Measurements from ENCODE around the gene EYS.
A peak's percentile ranks its signal among the peaks of the same experiment; 100 is the strongest.

Gene EYS

DNA sequence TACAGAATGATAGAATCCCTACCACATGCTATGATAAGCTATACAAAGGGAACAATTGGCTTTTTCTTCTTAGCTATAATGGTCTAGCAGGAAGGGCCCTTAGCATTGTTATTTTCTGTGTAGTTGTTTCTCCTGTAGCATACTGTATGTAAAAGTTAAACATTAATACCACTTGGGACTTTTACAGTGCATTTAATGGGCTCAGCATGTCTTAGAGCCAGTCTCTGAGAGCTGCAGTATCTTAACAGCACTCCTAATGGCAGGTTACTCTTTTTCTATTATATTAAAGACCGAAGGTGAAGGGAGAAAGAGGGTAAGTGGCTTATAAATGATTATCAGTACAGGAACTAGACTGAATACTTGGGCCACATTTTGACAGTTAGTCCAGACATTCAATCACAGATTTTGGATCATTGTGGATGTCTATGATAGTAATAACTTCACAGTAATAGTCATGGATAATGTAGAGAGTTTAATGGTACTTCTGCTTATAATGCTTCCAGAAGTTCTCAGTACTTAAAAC lies 1780.7 kb downstream of the EYS start:
- no peak overlapping the region for H2AFZ ChIP-seq (ENCODE audit: low read length, unreplicated experiment)
- H3K27me3 ChIP-seq (ENCODE audit: insufficient read depth, low read length): peaks cover 8% of the 10 kb centered on the region; the same call in 1 of the 2 replicates
- H3K27ac ChIP-seq (ENCODE audit: low read depth, low read length): no peak overlapping the region
- H3K36me3 ChIP-seq (ENCODE audit: insufficient read depth, low read length): no peaks in the 10 kb centered on the region
- H3K79me2 ChIP-seq (ENCODE audit: control insufficient read depth, insufficient read depth, low read length, unreplicated experiment): no peaks in the 10 kb centered on the region
- no peaks in the 10 kb centered on the region for H3K4me1 ChIP-seq (ENCODE audit: control insufficient read depth, insufficient read depth, low read length, unreplicated experiment)
- H3K4me3 ChIP-seq (ENCODE audit: low read depth, low read length): no peak overlapping the region

DNA sequence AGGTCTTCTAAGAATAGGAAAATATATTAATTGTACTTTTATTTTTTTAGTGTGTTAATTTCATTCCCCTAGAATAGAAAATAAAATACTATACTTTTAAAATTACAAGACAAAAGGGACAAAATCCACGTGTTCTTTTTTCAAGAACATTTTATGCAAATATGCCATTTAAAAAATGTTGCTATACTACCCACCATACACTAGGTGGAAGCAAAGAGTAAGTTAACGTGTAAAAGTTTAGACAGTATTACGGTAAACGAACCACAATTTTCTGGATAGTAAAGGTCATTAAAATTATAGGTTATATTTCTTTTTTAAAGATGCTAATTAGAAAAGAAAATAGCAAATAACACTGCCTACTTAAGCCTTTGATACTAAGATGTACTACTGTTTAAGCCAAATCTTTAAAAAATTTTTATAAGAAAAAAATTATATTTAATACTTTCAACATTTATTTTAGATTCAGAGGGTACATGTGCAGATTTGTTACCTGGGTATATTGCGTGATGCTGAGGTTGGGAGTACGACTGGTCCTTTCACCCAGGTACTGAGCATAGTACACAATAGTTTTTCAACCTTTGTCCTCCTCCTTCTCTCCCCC lies 1783.8 kb downstream of the EYS start:
- no peak overlapping the region for H3K4me3 ChIP-seq (ENCODE audit: low read depth, low read length)
- H3K27me3 ChIP-seq (ENCODE audit: insufficient read depth, low read length): peaks cover 8% of the 10 kb centered on the region
- no peaks in the 10 kb centered on the region for H3K36me3 ChIP-seq (ENCODE audit: insufficient read depth, low read length)

DNA sequence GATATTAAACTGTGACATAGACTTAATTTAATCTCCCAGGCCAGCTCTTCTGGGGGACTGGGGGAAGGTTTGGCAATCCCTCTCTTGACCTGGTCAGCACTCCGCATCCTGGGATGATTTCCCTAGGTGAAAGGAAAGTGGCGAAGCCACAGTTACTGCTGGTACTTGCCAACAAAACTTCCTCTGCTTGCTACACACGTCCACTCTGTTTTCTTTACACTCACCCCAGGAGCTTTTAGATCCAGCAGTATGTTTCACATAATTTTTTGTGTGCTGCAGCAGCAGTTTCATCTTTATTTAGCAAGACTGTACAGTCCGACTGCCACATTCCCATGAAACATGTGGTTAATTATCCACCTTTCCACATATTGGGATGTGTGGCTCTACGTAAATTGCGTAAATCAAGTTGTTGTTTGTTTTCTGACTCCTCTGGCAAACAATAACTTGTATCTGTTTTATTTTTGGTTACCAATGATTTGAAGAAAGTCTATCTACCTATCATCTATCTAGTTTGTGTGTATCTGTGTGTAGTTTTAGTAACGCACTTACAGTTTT lies 1787.4 kb downstream of the EYS start:
- peaks cover 15% of the 10 kb centered on the region for H3K27me3 ChIP-seq (ENCODE audit: insufficient read depth, low read length)
- H3K4me3 ChIP-seq (ENCODE audit: low read depth, low read length): no peak overlapping the region
- H3K4me1 ChIP-seq (ENCODE audit: control insufficient read depth, insufficient read depth, low read length, unreplicated experiment): no peaks in the 10 kb centered on the region
- H3K27ac ChIP-seq (ENCODE audit: low read depth, low read length): no peak overlapping the region
- no peaks in the 10 kb centered on the region for H3K79me2 ChIP-seq (ENCODE audit: control insufficient read depth, insufficient read depth, low read length, unreplicated experiment)
- H2AFZ ChIP-seq (ENCODE audit: low read length, unreplicated experiment): no peak overlapping the region
- H3K36me3 ChIP-seq (ENCODE audit: insufficient read depth, low read length): no peaks in the 10 kb centered on the region

More for the DNA sequence above, 1783.8 kb downstream of the EYS start:
- Histone ChIP-seq H2AFZ (ENCODE audit: low read length, unreplicated experiment) (no peak overlapping the region), H3K27ac (ENCODE audit: low read depth, low read length) (no peak overlapping the region), H3K79me2 (ENCODE audit: control insufficient read depth, insufficient read depth, low read length, unreplicated experiment) (no peaks in the 10 kb centered on the region), H3K4me1 (ENCODE audit: control insufficient read depth, insufficient read depth, low read length, unreplicated experiment) (no peaks in the 10 kb centered on the region)

DNA sequence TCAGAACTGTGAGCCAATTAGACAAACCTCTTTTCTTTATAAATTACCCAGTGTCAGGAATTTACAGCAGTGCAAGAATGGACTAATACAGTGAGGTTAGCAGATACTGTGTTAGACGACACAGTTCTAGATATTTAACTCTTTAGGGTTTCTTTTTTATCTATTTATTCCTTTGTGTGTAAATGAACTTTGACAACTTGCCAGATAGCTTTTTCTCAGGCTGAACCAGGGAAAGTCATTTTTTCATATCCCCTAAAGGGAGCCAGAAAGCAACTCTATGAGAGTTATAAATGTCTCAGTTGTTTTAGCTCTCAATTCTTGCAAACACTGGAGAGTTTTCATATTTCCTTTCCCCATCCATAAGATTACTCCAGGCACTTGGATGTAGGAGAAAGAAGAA lies 1794.1 kb downstream of the EYS start:
- Histone ChIP-seq H3K27ac (ENCODE audit: low read depth, low read length) (no peak overlapping the region), H3K4me1 (ENCODE audit: control insufficient read depth, insufficient read depth, low read length, unreplicated experiment) (no peaks in the 10 kb centered on the region), H3K79me2 (ENCODE audit: control insufficient read depth, insufficient read depth, low read length, unreplicated experiment) (no peaks in the 10 kb centered on the region), H3K4me3 (ENCODE audit: low read depth, low read length) (no peak overlapping the region), H3K27me3 (ENCODE audit: insufficient read depth, low read length) (peaks cover 5% of the 10 kb centered on the region; the same call in 1 of the 2 replicates), H3K36me3 (ENCODE audit: insufficient read depth, low read length) (no peaks in the 10 kb centered on the region), H2AFZ (ENCODE audit: low read length, unreplicated experiment) (no peak overlapping the region)

DNA sequence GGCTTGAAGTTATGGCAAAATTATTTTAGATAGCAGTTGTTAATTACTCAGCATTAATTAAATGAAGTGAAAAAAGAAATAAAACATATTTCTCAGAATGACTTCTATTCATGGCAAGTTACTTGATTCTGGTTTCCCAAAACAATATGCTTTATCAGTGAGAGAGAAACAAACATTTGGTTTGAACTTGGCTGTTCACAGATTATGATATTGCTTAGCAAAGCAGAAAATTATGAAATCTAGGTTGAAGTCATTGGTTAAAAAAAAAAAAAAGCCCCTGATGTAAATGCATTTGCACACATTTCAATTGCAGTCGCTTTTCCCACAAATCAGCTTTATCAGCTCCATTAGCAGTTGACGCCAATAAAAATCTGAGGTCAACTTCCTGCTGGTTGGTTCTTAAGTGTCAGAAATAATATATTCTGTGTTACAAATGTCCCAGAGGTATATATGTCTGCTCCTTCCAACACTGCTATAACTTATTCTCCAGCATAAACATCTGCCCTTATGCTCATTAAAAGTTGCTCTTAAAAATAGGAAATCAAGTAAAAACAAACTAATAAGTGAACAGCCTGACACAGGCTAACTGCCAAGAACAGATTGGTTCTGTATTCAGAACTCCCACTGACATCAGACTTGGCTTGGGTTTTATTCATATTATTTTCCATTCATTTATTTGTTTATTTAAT lies 1796.0 kb downstream of the EYS start:
- Histone ChIP-seq H3K27me3 (ENCODE audit: insufficient read depth, low read length) (no peaks in the 10 kb centered on the region), H3K4me3 (ENCODE audit: low read depth, low read length) (no peak overlapping the region), H3K36me3 (ENCODE audit: insufficient read depth, low read length) (no peaks in the 10 kb centered on the region), H3K27ac (ENCODE audit: low read depth, low read length) (no peak overlapping the region), H3K79me2 (ENCODE audit: control insufficient read depth, insufficient read depth, low read length, unreplicated experiment) (no peaks in the 10 kb centered on the region), H2AFZ (ENCODE audit: low read length, unreplicated experiment) (no peak overlapping the region), H3K4me1 (ENCODE audit: control insufficient read depth, insufficient read depth, low read length, unreplicated experiment) (no peaks in the 10 kb centered on the region)

DNA sequence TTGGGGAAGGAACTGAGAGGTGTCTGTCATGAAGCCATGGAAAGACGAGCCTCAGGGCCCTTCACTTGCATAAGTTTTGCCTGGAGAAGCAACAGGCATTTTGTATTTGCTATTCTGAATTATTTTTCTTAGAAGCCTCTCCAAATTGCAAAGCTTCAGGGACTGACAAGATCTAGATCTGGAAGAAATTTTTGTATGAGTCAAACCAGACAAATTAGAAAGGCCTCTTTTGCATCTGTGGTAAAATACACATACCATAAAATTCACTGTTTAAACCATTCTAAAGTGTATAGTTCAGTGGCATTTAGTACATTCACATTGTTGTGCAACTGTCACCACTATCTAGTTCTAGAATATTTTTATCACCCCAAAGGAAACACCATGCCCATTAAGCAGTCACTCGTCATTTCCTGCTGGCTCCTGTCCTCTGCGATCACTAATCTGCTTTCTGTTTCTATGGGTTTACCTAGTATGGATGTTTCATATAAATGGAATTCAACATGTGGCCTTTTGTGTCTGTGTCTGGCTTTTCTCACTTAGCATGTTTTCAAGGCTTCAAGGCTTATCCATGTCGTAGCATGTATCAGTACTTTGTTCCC lies 1802.3 kb downstream of the EYS start:
- Histone ChIP-seq H3K27me3 (ENCODE audit: insufficient read depth, low read length) (no peaks in the 10 kb centered on the region), H2AFZ (ENCODE audit: low read length, unreplicated experiment) (peak overlapping the region; percentile 35), H3K36me3 (ENCODE audit: insufficient read depth, low read length) (no peaks in the 10 kb centered on the region), H3K4me1 (ENCODE audit: control insufficient read depth, insufficient read depth, low read length, unreplicated experiment) (peaks cover 15% of the 10 kb centered on the region), H3K27ac (ENCODE audit: low read depth, low read length) (peak overlapping the region; percentile 39), H3K4me3 (ENCODE audit: low read depth, low read length) (no peak overlapping the region), H3K79me2 (ENCODE audit: control insufficient read depth, insufficient read depth, low read length, unreplicated experiment) (no peaks in the 10 kb centered on the region)

DNA sequence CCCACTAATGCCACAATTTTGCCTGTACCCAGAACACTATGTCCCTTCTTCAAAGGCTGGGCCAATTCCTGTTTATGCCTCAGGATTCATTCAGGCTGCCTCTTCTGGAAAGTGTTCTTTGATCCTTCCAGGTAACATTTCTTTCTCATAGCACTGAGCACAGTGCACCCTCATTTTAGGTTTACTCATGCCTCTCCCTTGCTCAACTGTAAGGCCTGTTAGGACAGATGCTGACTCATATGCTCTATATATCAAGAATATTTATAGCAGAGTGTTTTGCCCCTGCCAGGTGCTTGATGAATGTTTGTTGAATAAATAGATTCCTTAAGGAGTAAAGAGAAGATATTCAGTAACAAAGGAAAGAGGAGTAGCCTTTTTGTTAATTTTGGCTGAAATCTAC lies 1807.5 kb downstream of the EYS start:
- Histone ChIP-seq H3K27ac (ENCODE audit: low read depth, low read length) (no peak overlapping the region), H3K4me1 (ENCODE audit: control insufficient read depth, insufficient read depth, low read length, unreplicated experiment) (peaks cover 21% of the 10 kb centered on the region), H2AFZ (ENCODE audit: low read length, unreplicated experiment) (no peak overlapping the region), H3K4me3 (ENCODE audit: low read depth, low read length) (no peak overlapping the region), H3K36me3 (ENCODE audit: insufficient read depth, low read length) (no peaks in the 10 kb centered on the region), H3K79me2 (ENCODE audit: control insufficient read depth, insufficient read depth, low read length, unreplicated experiment) (no peaks in the 10 kb centered on the region), H3K27me3 (ENCODE audit: insufficient read depth, low read length) (no peaks in the 10 kb centered on the region)

DNA sequence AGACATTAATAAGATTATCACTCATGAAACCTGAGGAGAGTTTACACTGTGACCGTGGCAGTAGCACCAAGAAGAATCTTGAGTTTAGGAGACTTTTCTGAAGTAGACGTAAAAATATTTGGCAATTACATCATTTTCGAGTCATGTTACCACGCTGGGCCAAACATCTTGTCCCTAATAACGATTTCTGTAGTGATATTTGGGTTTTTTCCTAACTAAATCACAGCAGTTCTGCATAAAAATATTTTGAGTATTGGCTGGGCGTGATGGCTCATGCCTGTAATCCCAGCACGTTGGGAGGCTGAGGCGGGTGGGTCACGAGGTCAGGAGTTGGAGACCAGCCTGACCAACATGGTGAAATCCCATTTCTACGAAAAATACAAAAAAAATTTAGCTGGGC lies 1809.1 kb downstream of the EYS start:
- no peak overlapping the region for H3K27ac ChIP-seq (ENCODE audit: low read depth, low read length)
- H3K4me3 ChIP-seq (ENCODE audit: low read depth, low read length): no peak overlapping the region
- H3K27me3 ChIP-seq (ENCODE audit: insufficient read depth, low read length): no peaks in the 10 kb centered on the region
- H2AFZ ChIP-seq (ENCODE audit: low read length, unreplicated experiment): no peak overlapping the region
- no peaks in the 10 kb centered on the region for H3K79me2 ChIP-seq (ENCODE audit: control insufficient read depth, insufficient read depth, low read length, unreplicated experiment)
- H3K4me1 ChIP-seq (ENCODE audit: control insufficient read depth, insufficient read depth, low read length, unreplicated experiment): peaks cover 14% of the 10 kb centered on the region
- no peaks in the 10 kb centered on the region for H3K36me3 ChIP-seq (ENCODE audit: insufficient read depth, low read length)

DNA sequence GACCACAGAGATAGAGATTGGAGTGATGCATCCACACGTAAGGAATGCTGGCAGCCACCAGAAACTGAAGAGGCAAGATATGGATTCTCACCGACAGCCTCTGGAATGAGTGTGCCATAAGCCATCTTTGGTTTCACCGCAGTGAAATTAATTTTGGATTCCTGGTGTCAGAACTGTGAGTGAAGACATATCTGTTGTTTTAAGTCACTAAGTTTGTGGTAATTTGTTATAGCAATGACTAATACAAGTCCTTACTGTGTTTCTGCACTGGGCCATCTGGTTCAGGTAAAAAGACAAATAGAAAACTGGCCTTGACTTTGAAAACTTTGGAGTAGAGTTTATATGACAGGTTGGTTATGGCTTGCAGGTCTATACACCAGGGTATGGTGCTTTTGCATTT lies 1809.6 kb downstream of the EYS start:
- no peak overlapping the region for H3K4me3 ChIP-seq (ENCODE audit: low read depth, low read length)
- no peaks in the 10 kb centered on the region for H3K36me3 ChIP-seq (ENCODE audit: insufficient read depth, low read length)
- H3K27me3 ChIP-seq (ENCODE audit: insufficient read depth, low read length): no peaks in the 10 kb centered on the region
- no peak overlapping the region for H3K27ac ChIP-seq (ENCODE audit: low read depth, low read length)
- H2AFZ ChIP-seq (ENCODE audit: low read length, unreplicated experiment): no peak overlapping the region
- peaks cover 14% of the 10 kb centered on the region for H3K4me1 ChIP-seq (ENCODE audit: control insufficient read depth, insufficient read depth, low read length, unreplicated experiment)
- H3K79me2 ChIP-seq (ENCODE audit: control insufficient read depth, insufficient read depth, low read length, unreplicated experiment): no peaks in the 10 kb centered on the region

DNA sequence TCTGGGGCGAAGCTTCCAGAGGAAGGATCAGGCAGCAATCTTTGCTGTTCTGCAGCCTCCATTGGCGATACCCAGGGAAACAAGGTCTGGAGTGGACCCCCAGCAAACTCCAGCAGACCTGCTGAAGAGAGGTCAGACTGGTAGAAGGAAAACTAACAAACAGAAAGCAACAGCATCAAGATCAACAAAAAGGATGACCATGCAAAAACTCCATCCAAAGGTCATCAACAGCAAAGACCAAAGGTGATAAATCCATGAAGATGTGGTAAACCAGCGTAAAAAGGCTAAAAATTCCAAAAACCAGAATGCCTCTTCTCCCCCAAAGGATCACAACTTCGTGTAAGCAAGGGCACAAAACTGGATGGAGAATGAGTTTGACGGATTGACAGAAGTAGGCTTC lies 1818.6 kb downstream of the EYS start:
- Histone ChIP-seq H3K27ac (ENCODE audit: low read depth, low read length) (no peak overlapping the region), H2AFZ (ENCODE audit: low read length, unreplicated experiment) (no peak overlapping the region), H3K4me3 (ENCODE audit: low read depth, low read length) (no peak overlapping the region), H3K27me3 (ENCODE audit: insufficient read depth, low read length) (no peaks in the 10 kb centered on the region), H3K36me3 (ENCODE audit: insufficient read depth, low read length) (no peaks in the 10 kb centered on the region), H3K4me1 (ENCODE audit: control insufficient read depth, insufficient read depth, low read length, unreplicated experiment) (no peaks in the 10 kb centered on the region), H3K79me2 (ENCODE audit: control insufficient read depth, insufficient read depth, low read length, unreplicated experiment) (no peaks in the 10 kb centered on the region)
